Upper lobe of left lung (tissue), 4 donors: ENCODE results near the gene NCLN.

ENCODE experiments used
- CTCF ChIP-seq, 6 experiments: fragments of 450-650 bp in 4 of 6; fragments of 200-600 bp in 2 of 6; sonication (generic) in 2 of 6; IDR thresholded peaks; one replicate each; pipeline ENCODE4 v1.5.1; 2016 to 2019; ENCODE audit warnings: antibody characterized with exemption in 6 of 6
- POLR2AphosphoS5 ChIP-seq, 2 donors: sonication (generic); formaldehyde crosslinking; IDR thresholded peaks; one replicate each; pipeline ENCODE4 v1.5.1; 2017; ENCODE audit warnings: antibody characterized with exemption in 2 of 2

- TF ChIP-seq CTCF (IDR thresholded peaks at IDR 0.05) (no peak), POLR2AphosphoS5 (IDR thresholded peaks at IDR 0.05) (no peak)
Measured at GRCh38 chr19:3192228-3192635, 6.5 kb downstream of the NCLN start.
